BE2C (cell line): ENCODE measurements around the gene SLC22A23.

Experiments used
- DNase-seq: peaks from one replicate; pipeline ENCODE4 v3.0.0-alpha.2; 2020
- H3K27me3 ChIP-seq: fragments of 250-450 bp; sonication (Bioruptor Pico); 2 replicates; pipeline ENCODE4 v1.5.1; 2020; ENCODE audit warnings: mild to moderate bottlenecking
- H3K36me3 ChIP-seq: fragments of 250-450 bp; sonication (Bioruptor Pico); 2 replicates; pipeline ENCODE4 v1.5.1; 2020; ENCODE audit warnings: mild to moderate bottlenecking
- H3K4me1 ChIP-seq: fragments of 250-450 bp; sonication (Bioruptor Pico); 2 replicates; pipeline ENCODE4 v1.5.1; 2020
- H3K4me3 ChIP-seq: 2 replicates; pipeline ENCODE4 v1.5.1; 2011; ENCODE audit warnings: low read depth, low read length
- H3K9me3 ChIP-seq: fragments of 250-450 bp; sonication (Bioruptor Pico); 2 replicates; pipeline ENCODE4 v1.5.1; 2020
- CTCF ChIP-seq: IDR thresholded peaks from 2 replicates; pipeline ENCODE4 v1.5.1; 2012; ENCODE audit warnings: mild to moderate bottlenecking, low read depth, low read length

SLC22A23 gene

GRCh38 chr6:3229566-3230178, 227.2 kb downstream of the SLC22A23 start:
- Histone ChIP-seq H3K4me3 (peak overlapping the region; percentile 94), H3K9me3 (no peaks in the 10 kb centered on the region), H3K36me3 (peaks cover 7% of the 10 kb centered on the region), H3K4me1 (peaks cover 12% of the 10 kb centered on the region), H3K27me3 (peaks cover 17% of the 10 kb centered on the region)
- DNase-seq: peak; percentile 54
- no peak for TF ChIP-seq CTCF

- H3K27me3 ChIP-seq: peaks cover 17% of the 10 kb centered on the region
- peaks cover 10% of the 10 kb centered on the region for H3K4me1 ChIP-seq
- TF ChIP-seq CTCF: no peak
- DNase-seq: peak; percentile 29
- H3K9me3 ChIP-seq: no peaks in the 10 kb centered on the region
- peak overlapping the region; percentile 94 for H3K4me3 ChIP-seq
- H3K36me3 ChIP-seq: peaks cover 12% of the 10 kb centered on the region
These were observed 227.9 kb downstream of the SLC22A23 start for GRCh38 chr6:3228771-3229565.

- Histone ChIP-seq H3K4me3 (peak overlapping the region; percentile 94), H3K9me3 (no peaks in the 10 kb centered on the region), H3K36me3 (peaks cover 15% of the 10 kb centered on the region), H3K27me3 (peaks cover 17% of the 10 kb centered on the region), H3K4me1 (peaks cover 6% of the 10 kb centered on the region)
- 0 out of 2 replicates have a peak, but pooled peaks have one; percentile 1 for TF ChIP-seq CTCF
- DNase-seq: peak; percentile 58
These were observed 228.7 kb downstream of the SLC22A23 start for GRCh38 chr6:3228046-3228671.

- no peak for TF ChIP-seq CTCF
- H3K36me3 ChIP-seq: peaks cover 15% of the 10 kb centered on the region
- DNase-seq: peak; percentile 95
- peaks cover 5% of the 10 kb centered on the region; the same call in 1 of the 2 replicates for H3K4me1 ChIP-seq
- peak within 1 kb of the TSS; percentile 94 for H3K4me3 ChIP-seq
- H3K9me3 ChIP-seq: no peaks in the 10 kb centered on the region
- H3K27me3 ChIP-seq: peaks cover 17% of the 10 kb centered on the region
These were observed 229.3 kb downstream of the SLC22A23 start, which contains the start of gene TUBB2B for GRCh38 chr6:3227363-3228045. Gene TUBB2B, minus strand, starts transcription at chr6:3227653. Its CDS starts 110 bp downstream, at chr6:3227543.

- peak; percentile 58 for DNase-seq
- H3K9me3 ChIP-seq: no peaks in the 10 kb centered on the region
- peaks cover 15% of the 10 kb centered on the region for H3K36me3 ChIP-seq
- TF ChIP-seq CTCF: no peak
- peaks cover 17% of the 10 kb centered on the region for H3K27me3 ChIP-seq
- peak overlapping the region; percentile 94 for H3K4me3 ChIP-seq
- H3K4me1 ChIP-seq: peaks cover 5% of the 10 kb centered on the region; the same call in 1 of the 2 replicates
These were observed 230.1 kb downstream of the SLC22A23 start for GRCh38 chr6:3226481-3227362.
